ENCODE data around the gene SETDB1. TPM values are rescaled to one million over a fixed set of nuclear protein-coding genes. Genes with fewer than 3 reads are reported as not detected.
A peak's percentile ranks its signal among the peaks of the same experiment; 100 is the strongest.

Gene SETDB1
- total and polyA plus RNA-seq, 2 of the 13 experiments (the other 11 are each of a cell fraction or from before 2014, with no cell fraction given), result 33.1 to 34.6 TPM

- TF ChIP-seq, protein P1, sequence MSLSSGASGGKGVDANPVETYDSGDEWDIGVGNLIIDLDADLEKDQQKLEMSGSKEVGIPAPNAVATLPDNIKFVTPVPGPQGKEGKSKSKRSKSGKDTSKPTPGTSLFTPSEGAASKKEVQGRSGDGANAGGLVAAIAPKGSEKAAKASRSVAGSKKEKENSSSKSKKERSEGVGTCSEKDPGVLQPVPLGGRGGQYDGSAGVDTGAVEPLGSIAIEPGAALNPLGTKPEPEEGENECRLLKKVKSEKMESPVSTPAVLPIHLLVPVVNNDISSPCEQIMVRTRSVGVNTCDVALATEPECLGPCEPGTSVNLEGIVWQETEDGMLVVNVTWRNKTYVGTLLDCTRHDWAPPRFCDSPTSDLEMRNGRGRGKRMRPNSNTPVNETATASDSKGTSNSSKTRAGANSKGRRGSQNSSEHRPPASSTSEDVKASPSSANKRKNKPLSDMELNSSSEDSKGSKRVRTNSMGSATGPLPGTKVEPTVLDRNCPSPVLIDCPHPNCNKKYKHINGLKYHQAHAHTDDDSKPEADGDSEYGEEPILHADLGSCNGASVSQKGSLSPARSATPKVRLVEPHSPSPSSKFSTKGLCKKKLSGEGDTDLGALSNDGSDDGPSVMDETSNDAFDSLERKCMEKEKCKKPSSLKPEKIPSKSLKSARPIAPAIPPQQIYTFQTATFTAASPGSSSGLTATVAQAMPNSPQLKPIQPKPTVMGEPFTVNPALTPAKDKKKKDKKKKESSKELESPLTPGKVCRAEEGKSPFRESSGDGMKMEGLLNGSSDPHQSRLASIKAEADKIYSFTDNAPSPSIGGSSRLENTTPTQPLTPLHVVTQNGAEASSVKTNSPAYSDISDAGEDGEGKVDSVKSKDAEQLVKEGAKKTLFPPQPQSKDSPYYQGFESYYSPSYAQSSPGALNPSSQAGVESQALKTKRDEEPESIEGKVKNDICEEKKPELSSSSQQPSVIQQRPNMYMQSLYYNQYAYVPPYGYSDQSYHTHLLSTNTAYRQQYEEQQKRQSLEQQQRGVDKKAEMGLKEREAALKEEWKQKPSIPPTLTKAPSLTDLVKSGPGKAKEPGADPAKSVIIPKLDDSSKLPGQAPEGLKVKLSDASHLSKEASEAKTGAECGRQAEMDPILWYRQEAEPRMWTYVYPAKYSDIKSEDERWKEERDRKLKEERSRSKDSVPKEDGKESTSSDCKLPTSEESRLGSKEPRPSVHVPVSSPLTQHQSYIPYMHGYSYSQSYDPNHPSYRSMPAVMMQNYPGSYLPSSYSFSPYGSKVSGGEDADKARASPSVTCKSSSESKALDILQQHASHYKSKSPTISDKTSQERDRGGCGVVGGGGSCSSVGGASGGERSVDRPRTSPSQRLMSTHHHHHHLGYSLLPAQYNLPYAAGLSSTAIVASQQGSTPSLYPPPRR (CRISPR knock-in tag; IDR thresholded peaks at IDR 0.05; ENCODE audit: borderline replicate concordance), result no peak
- TF ChIP-seq ARHGAP35 (CRISPR knock-in tag; IDR thresholded peaks at IDR 0.05; ENCODE audit: borderline replicate concordance) (no peak), SATB2 (CRISPR knock-in tag; IDR thresholded peaks at IDR 0.05) (no peak), TBP (CRISPR knock-in tag; IDR thresholded peaks at IDR 0.05) (no peak), HMG20A (CRISPR knock-in tag; IDR thresholded peaks at IDR 0.05; ENCODE audit: borderline replicate concordance) (peak; percentile 28; the same call in 1 of the 2 replicates), ZNF687 (CRISPR knock-in tag; IDR thresholded peaks at IDR 0.05) (peak; percentile 76), ZNF777 (CRISPR knock-in tag; IDR thresholded peaks at IDR 0.05) (no peak), GLI4 (CRISPR knock-in tag; IDR thresholded peaks at IDR 0.05; ENCODE audit: borderline replicate concordance) (no peak), RBAK (CRISPR knock-in tag; IDR thresholded peaks at IDR 0.05) (no peak), ZNF670 (CRISPR knock-in tag; IDR thresholded peaks at IDR 0.05; ENCODE audit: borderline replicate concordance) (no peak), RNF219 (CRISPR knock-in tag; IDR thresholded peaks at IDR 0.05) (no peak), BRD4 (CRISPR knock-in tag; IDR thresholded peaks at IDR 0.05) (no peak), ZNF329 (CRISPR knock-in tag; IDR thresholded peaks at IDR 0.05; ENCODE audit: low read depth) (no peak), ZNF788 (CRISPR knock-in tag; IDR thresholded peaks at IDR 0.05; ENCODE audit: borderline replicate concordance) (no peak)
- TF ChIP-seq, protein P2, sequence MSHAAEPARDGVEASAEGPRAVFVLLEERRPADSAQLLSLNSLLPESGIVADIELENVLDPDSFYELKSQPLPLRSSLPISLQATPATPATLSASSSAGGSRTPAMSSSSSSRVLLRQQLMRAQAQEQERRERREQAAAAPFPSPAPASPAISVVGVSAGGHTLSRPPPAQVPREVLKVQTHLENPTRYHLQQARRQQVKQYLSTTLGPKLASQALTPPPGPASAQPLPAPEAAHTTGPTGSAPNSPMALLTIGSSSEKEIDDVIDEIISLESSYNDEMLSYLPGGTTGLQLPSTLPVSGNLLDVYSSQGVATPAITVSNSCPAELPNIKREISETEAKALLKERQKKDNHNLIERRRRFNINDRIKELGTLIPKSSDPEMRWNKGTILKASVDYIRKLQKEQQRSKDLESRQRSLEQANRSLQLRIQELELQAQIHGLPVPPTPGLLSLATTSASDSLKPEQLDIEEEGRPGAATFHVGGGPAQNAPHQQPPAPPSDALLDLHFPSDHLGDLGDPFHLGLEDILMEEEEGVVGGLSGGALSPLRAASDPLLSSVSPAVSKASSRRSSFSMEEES (CRISPR knock-in tag; IDR thresholded peaks at IDR 0.05), result no peak
Measured at GRCh38 chr1:150976879-150977694, 50.9 kb downstream of the SETDB1 start (continued).
